Suprapubic skin (tissue), 4 donors: Measurements from ENCODE around the gene BNC2. TPM values are rescaled to one million over a fixed set of nuclear protein-coding genes. Genes with fewer than 3 reads are reported as not detected.
"Not testable (repeated sequence)": the region's sequence is repeated elsewhere in the genome, so short reads cannot be mapped to it uniquely, and the experiment has no call there.

Experiments used
- DNase-seq, 2 donors: peaks; one replicate each; pipeline ENCODE4 v3.0.0-alpha.2; 2019; ENCODE audit warnings: low spot score in 2 of 2
- H3K27ac ChIP-seq: fragments of 200-600 bp; sonication (generic); one replicate; pipeline ENCODE4 v1.5.1; 2019
- H3K27me3 ChIP-seq: fragments of 200-600 bp; sonication (generic); one replicate; pipeline ENCODE4 v1.5.1; 2019
- H3K36me3 ChIP-seq: fragments of 200-600 bp; sonication (generic); one replicate; pipeline ENCODE4 v1.5.1; 2019
- H3K4me1 ChIP-seq: fragments of 200-600 bp; sonication (generic); one replicate; pipeline ENCODE4 v1.5.1; 2019
- H3K4me3 ChIP-seq: fragments of 200-600 bp; sonication (generic); one replicate; pipeline ENCODE4 v1.5.1; 2019; ENCODE audit warnings: mild to moderate bottlenecking
- H3K9me3 ChIP-seq: fragments of 200-600 bp; sonication (generic); one replicate; pipeline ENCODE4 v1.5.1; 2019
- EP300 ChIP-seq: sonication (generic); formaldehyde crosslinking; IDR thresholded peaks from one replicate; pipeline ENCODE4 v1.6.1; 2017; ENCODE audit warnings: antibody characterized with exemption
- POLR2A ChIP-seq, 2 donors: fragments of 450-650 bp; IDR thresholded peaks; one replicate each; pipeline ENCODE4 v1.6.1; 2017; ENCODE audit warnings: antibody characterized with exemption in 2 of 2, mild to moderate bottlenecking in 2 of 2, moderate library complexity in 2 of 2
- POLR2AphosphoS5 ChIP-seq, 3 donors: sonication (generic); formaldehyde crosslinking; IDR thresholded peaks; one replicate each; pipeline ENCODE4 v1.6.1; 2017; ENCODE audit warnings: antibody characterized with exemption in 3 of 3
- WGBS: methylation state at CpG from one replicate; pipeline ENCODE4 v1.1.5; 2018; 5-methylcytosine and 5-hydroxymethylcytosine counted together
- total RNA-seq, 4 donors: library from RNA; depleted of rRNA; stranded (reverse); fragments of >200 nt; gene quantifications; one replicate each; pipeline ENCODE4 v1.1.0, GENCODE V29; 2016
- TF ChIP-seq, protein P1 (sequence below), 2 donors: fragments of 200-600 bp in 1 of 2; fragments of 450-650 bp in 1 of 2; sonication (generic) in 1 of 2; IDR thresholded peaks; one replicate each; pipeline ENCODE4 v1.5.1; 2016 to 2019; ENCODE audit warnings: antibody characterized with exemption in 2 of 2, mild to moderate bottlenecking in 1 of 2, moderate library complexity in 1 of 2

BNC2 gene
- total RNA-seq, 4 donors from 2014 or later: 6.5 to 12.3 (median 8.9) TPM

GRCh38 chr9:16441791-16442190, 428.7 kb downstream of the BNC2 start:
- Histone ChIP-seq H3K27me3 (no peaks in the 10 kb centered on the region), H3K4me1 (peaks cover 8% of the 10 kb centered on the region), H3K9me3 (no peaks in the 10 kb centered on the region), H3K27ac (no peak overlapping the region), H3K4me3 (no peak overlapping the region), H3K36me3 (no peaks in the 10 kb centered on the region)
- DNase-seq: no peak
- 92% methylated on average over 4 of the region's 4 CpGs for WGBS
- TF ChIP-seq POLR2AphosphoS5 (IDR thresholded peaks at IDR 0.05): no peak
- no peak for TF ChIP-seq POLR2A (IDR thresholded peaks at IDR 0.05)

DNA sequence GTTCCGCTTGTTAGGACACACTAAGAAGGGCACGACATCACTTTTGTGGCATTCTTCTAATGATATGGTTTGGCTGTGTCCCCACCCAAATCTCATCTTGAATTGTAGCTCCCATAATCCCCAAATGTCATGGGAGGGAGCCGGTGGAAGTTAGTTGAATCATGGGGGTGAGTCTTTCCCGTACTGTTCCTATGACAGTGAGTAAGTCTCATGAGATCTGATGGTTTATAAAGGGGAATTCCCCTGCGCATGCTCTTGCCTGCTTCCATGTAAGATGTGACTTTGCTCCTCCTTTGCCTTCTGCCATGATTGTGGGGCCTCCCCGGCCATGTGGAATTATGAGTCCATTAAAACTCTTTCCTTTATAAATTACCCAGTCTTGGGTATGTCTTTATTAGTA, 431.6 kb downstream of the BNC2 start:
- H3K4me3 ChIP-seq, DNase-seq, H3K27ac ChIP-seq, H3K27me3 ChIP-seq, H3K4me1 ChIP-seq, H3K9me3 ChIP-seq, H3K36me3 ChIP-seq: not testable (repeated sequence)
- 80% methylated on average over 6 of the region's 6 CpGs for WGBS

GRCh38 chr9:16436545-16436944, 433.9 kb downstream of the BNC2 start:
- no peak for TF ChIP-seq POLR2AphosphoS5 (IDR thresholded peaks at IDR 0.05)
- no peak for TF ChIP-seq POLR2A (IDR thresholded peaks at IDR 0.05)
- no peak for TF ChIP-seq EP300
- TF ChIP-seq, protein P1, sequence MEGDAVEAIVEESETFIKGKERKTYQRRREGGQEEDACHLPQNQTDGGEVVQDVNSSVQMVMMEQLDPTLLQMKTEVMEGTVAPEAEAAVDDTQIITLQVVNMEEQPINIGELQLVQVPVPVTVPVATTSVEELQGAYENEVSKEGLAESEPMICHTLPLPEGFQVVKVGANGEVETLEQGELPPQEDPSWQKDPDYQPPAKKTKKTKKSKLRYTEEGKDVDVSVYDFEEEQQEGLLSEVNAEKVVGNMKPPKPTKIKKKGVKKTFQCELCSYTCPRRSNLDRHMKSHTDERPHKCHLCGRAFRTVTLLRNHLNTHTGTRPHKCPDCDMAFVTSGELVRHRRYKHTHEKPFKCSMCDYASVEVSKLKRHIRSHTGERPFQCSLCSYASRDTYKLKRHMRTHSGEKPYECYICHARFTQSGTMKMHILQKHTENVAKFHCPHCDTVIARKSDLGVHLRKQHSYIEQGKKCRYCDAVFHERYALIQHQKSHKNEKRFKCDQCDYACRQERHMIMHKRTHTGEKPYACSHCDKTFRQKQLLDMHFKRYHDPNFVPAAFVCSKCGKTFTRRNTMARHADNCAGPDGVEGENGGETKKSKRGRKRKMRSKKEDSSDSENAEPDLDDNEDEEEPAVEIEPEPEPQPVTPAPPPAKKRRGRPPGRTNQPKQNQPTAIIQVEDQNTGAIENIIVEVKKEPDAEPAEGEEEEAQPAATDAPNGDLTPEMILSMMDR (IDR thresholded peaks at IDR 0.05): no peak
- H3K4me3 ChIP-seq: no peak overlapping the region
- no peaks in the 10 kb centered on the region for H3K4me1 ChIP-seq
- no peak for DNase-seq
- no peaks in the 10 kb centered on the region for H3K36me3 ChIP-seq
- H3K27ac ChIP-seq: no peak overlapping the region
- WGBS: 97% methylated on average over 10 of the region's 10 CpGs
- no peaks in the 10 kb centered on the region for H3K9me3 ChIP-seq
- H3K27me3 ChIP-seq: no peaks in the 10 kb centered on the region

GRCh38 chr9:16434526-16434925, 435.9 kb downstream of the BNC2 start:
- Histone ChIP-seq H3K4me1 (no peaks in the 10 kb centered on the region), H3K27me3 (no peaks in the 10 kb centered on the region), H3K4me3 (no peak overlapping the region), H3K27ac (no peak overlapping the region), H3K9me3 (no peaks in the 10 kb centered on the region), H3K36me3 (no peaks in the 10 kb centered on the region)
- 81% methylated on average over 6 of the region's 6 CpGs for WGBS
- no peak for DNase-seq
- no peak for TF ChIP-seq POLR2AphosphoS5 (IDR thresholded peaks at IDR 0.05)
- TF ChIP-seq, protein P1 (IDR thresholded peaks at IDR 0.05): no peak

GRCh38 chr9:16433494-16433893, 437.0 kb downstream of the BNC2 start:
- Histone ChIP-seq H3K27me3 (no peaks in the 10 kb centered on the region), H3K36me3 (no peaks in the 10 kb centered on the region), H3K4me3 (no peak overlapping the region), H3K27ac (no peak overlapping the region), H3K4me1 (no peaks in the 10 kb centered on the region), H3K9me3 (no peaks in the 10 kb centered on the region)
- no peak for DNase-seq
- WGBS: 93% methylated on average over 3 of the region's 3 CpGs
- TF ChIP-seq EP300 (no peak), POLR2AphosphoS5 (IDR thresholded peaks at IDR 0.05) (no peak), POLR2A (IDR thresholded peaks at IDR 0.05) (no peak)
- TF ChIP-seq, protein P1 (IDR thresholded peaks at IDR 0.05): no peak

- Histone ChIP-seq H3K4me3 (no peak overlapping the region), H3K4me1 (no peaks in the 10 kb centered on the region), H3K27me3 (no peaks in the 10 kb centered on the region), H3K27ac (no peak overlapping the region), H3K9me3 (no peaks in the 10 kb centered on the region), H3K36me3 (no peaks in the 10 kb centered on the region)
- no peak for DNase-seq
- WGBS: 89% methylated on average over 3 of the region's 3 CpGs
- TF ChIP-seq POLR2A (IDR thresholded peaks at IDR 0.05) (no peak), POLR2AphosphoS5 (IDR thresholded peaks at IDR 0.05) (no peak), EP300 (no peak)
- TF ChIP-seq, protein P1 (IDR thresholded peaks at IDR 0.05): no peak
Observed at GRCh38 chr9:16431666-16432392, 438.6 kb downstream of the BNC2 start.
